Heart right ventricle (tissue), 16 donors: ENCODE data around the gene CGREF1. TPM values are rescaled to one million over a fixed set of nuclear protein-coding genes. Genes with fewer than 3 reads are reported as not detected.

Source experiments
- ATAC-seq, 8 donors: fragments of 200-7000 bp; cut with Tn5 transposase; one replicate each; pipeline ENCODE4 v1.9.1; 2020; ENCODE audit warnings: mild to moderate bottlenecking in 8 of 8, moderate library complexity in 8 of 8, moderate number of reproducible peaks in 1 of 8
- DNase-seq, 2 donors: peaks; one replicate each; pipeline ENCODE4 v3.0.0-alpha.2; 2020
- H3K27ac ChIP-seq, 10 donors: fragments of 200-600 bp; sonication (generic) in 2 of 10; one replicate each; pipeline versions ENCODE4 v1.5.0 to v1.8.0; 2020 to 2022; ENCODE audit warnings: mild to moderate bottlenecking in 3 of 10
- H3K27me3 ChIP-seq, 7 donors: fragments of 200-600 bp; one replicate each; pipeline ENCODE4 v1.8.0; 2021 to 2022; ENCODE audit warnings: mild to moderate bottlenecking in 2 of 7
- H3K36me3 ChIP-seq, 9 donors: fragments of 200-600 bp; sonication (generic) in 1 of 9; one replicate each; pipeline versions ENCODE4 v1.5.0 to v1.8.0; 2020 to 2022; ENCODE audit warnings: mild to moderate bottlenecking in 2 of 9
- H3K4me1 ChIP-seq, 9 donors: fragments of 200-600 bp; sonication (generic) in 1 of 9; one replicate each; pipeline versions ENCODE4 v1.5.0 to v1.8.0; 2020 to 2022; ENCODE audit warnings: mild to moderate bottlenecking in 4 of 9
- H3K4me3 ChIP-seq, 10 donors: fragments of 200-600 bp; sonication (generic) in 2 of 10; one replicate each; pipeline versions ENCODE4 v1.5.0 to v1.8.0; 2020 to 2022; ENCODE audit warnings: mild to moderate bottlenecking in 7 of 10, moderate library complexity in 2 of 10
- H3K9me3 ChIP-seq, 11 donors: fragments of 200-600 bp in 10 of 11; sonication (generic) in 2 of 11; one replicate each; pipeline versions ENCODE4 v1.5.0 to v1.8.0; 2013 to 2022; ENCODE audit warnings: mild to moderate bottlenecking in 2 of 11, control low read depth in 1 of 11, moderate library complexity in 1 of 11
- whole genome bisulfite sequencing, 2 donors: extraction: QIAGEN DNeasy Blood & Tissue Kit; methylation state at CpG; one replicate each; pipeline ENCODE4 v1.1.7; 2013; ENCODE audit warnings: inconsistent platforms in 1 of 2; 5-methylcytosine and 5-hydroxymethylcytosine counted together
- intact Hi-C, 10 donors: fragments of 100-400 bp; cut with DNase I; formaldehyde crosslinking; loops; one replicate each; pipeline versions ENCODE4 v1.11.1 to v1.14.2; 2022
- long read RNA-seq, 3 donors: library from polyadenylated mRNA; unstranded; transcript quantifications; one replicate each; pipeline ENCODE4 v2.0.0, GENCODE V29; 2020 to 2021
- polyA plus RNA-seq, 2 donors: library from polyadenylated mRNA; stranded (reverse); fragments of 200-250 nt; gene quantifications; one replicate each; pipeline ENCODE4 v1.2.3, GENCODE V29; 2013
- total RNA-seq, 10 donors: library from RNA; stranded (reverse); fragmentation: NEBNext Ultra II Directional in 3 of 10; extraction: Animal tissue kit (Norgen Biotek cat#: 25700) in 3 of 10; gene quantifications; one replicate each; pipeline versions ENCODE4 v1.2.1 to v1.2.4, GENCODE V29; 2021 to 2023
- TF ChIP-seq, protein P1 (sequence below), 9 donors: fragments of 200-600 bp; sonication (generic) in 2 of 9; IDR thresholded peaks; one replicate each; pipeline versions ENCODE4 v1.5.0 to v1.8.0; 2021 to 2022; ENCODE audit warnings: antibody characterized with exemption in 9 of 9, mild to moderate bottlenecking in 5 of 9, moderate library complexity in 1 of 9
- donor health status: Arrhythmogenic right ventricular cardiomyopathy.
- donor health status: ischemic (EF 13 %, LVEDD 7.1; RV severe dilation, severe dysfunction).
- donor health status: healthy with polysubstance abuse.
- donor health status: DM: no; HTN: yes; CAD: no.
- donor health status: DM: no; HTN: no; CAD: no.
- donor health status: ischemic (EF 25% LVEDD 6.9; RV normal size, moderate dysfunction).
- donor health status: ischemic (EF 25% LVEDD 5.7; RV mildly dilated, moderate dysfunction).
- donor health status: healthy.
- donor health status: DM: yes; HTN: yes; CAD: no.
- donor health status: Ischemic cardiomyopathy.
- donor health status: ischemic (EF 35%, LVEDD 5.7; RV mildly dilated, moderate dysfunction).
- donor health status: nonischemic (EF 11% LVEDD 7.7; RV severe dilation, severe dysfunction).
- donor health status: DM: yes; HTN: yes; CAD: no.
- donor health status: PGD.
- donor health status: ischemic (EF 29% LVEDD 5.4; RV normal size, mild dysfunction).
- donor health status: nonischemic (EF 23%, LVEDD 6.1; RV moderate dilation, normal function).

Gene CGREF1, protein sequence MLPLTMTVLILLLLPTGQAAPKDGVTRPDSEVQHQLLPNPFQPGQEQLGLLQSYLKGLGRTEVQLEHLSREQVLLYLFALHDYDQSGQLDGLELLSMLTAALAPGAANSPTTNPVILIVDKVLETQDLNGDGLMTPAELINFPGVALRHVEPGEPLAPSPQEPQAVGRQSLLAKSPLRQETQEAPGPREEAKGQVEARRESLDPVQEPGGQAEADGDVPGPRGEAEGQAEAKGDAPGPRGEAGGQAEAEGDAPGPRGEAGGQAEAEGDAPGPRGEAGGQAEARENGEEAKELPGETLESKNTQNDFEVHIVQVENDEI
- total RNA-seq, result 1 to 10 TPM in 3 of 10 donors, under 1 TPM in 7; 0.21 to 1.2 (median 0.68) TPM
- polyA plus RNA-seq, result under 1 TPM; 0.57 to 0.73 TPM
- long read RNA-seq, donor 1, result 0 reads
- long read RNA-seq, donor 2, result 0 reads
- long read RNA-seq, donor 3, partial matches to known transcripts, result 0 of 1 reads
- long read RNA-seq, donor 3, other reads (novel, unspliced or antisense), result 1 of 1 reads

DNA sequence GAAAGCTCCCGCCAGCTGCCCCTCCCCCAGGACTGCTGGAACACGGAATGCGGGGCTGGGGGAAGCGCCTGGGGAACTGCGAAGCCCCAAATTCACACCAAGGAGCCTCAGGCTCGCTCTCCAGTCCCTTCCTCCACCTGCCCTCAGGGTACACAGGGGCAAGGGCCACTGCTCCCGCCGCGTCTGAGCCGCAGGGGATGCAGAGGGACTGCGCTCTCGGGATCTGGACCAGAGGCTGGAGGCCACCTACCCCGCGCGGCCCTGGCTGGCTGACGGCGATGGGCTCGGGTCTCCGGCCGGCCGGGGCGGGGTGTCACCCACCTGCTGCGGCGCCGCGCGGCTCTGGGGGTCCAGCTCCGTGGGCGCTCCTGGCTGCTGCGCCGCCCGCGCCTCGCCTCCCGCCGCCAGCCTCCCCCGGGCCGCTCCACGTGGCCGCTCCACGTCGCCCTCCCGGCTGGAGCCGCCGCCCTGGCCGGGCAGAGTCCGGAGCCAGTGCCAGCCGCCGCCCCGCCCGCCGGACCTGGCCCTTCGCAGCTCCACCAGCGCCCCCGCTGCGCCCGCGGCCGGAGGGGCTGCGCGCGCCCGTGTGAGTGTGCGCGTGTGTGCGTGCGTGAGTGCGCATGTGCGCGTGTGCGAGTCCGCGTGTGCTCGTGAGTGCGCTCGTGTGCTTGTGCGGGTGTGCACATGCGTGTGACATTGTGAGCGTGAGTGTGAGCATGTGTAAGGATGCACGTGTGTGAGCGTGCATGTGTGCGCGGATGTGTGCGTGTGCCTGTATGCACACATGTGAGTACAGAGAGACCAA lies at the start of gene CGREF1:
Gene CGREF1, minus strand, starts transcription at position 604 of the 805 bp plus-strand sequence. CDS start 14,762 bp downstream, outside the sequence.
- no peak for DNase-seq

DNA sequence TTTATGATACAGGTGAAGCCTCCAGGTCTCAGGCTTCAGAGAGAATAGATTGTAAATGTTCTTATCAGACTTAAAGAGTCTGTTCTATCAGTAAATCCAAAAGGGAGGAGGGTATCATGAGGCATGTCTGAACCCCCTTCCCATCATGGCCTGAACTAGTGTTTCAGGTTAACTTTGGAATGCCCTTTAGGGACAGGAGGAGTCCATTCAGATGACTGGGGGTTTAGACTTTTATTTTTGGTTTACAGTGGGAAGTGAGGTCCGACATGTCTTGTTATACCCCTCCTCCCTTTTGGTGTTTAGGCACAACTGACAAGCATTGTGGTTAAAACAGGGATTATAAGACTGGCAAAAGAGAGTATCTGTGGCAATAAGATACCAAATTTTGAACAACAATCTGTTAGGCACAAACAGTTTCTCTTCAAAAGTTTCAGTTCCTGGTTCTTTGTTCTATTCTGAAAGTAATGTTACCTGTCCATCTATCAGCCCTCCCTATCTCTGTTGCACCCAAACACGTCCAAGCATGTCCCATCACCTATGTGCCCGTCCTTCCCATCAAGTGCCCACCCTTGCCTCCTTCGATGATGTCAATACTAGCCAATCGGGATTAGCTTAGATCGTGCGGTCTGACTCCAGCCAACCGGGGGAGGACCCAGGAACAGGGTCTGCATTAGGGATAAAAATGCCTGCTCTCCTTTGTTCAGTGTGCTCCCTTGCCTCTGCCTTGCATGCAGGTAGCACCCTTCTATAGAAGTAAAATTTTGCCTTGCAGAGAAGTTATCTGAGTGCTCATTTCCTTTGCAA lies 46.2 kb upstream of the CGREF1 start:
- 82 to 87% methylated on average over 8 of the region's 8 CpGs for WGBS, 2 donors

More for the DNA sequence above, at the start of gene CGREF1:
- H3K9me3 ChIP-seq, result no peaks in the 10 kb centered on the region
- 3 to 5% methylated on average over 74 to 84 of the region's 84 CpGs for WGBS, 2 donors
- H3K4me3 ChIP-seq, result peak within 1 kb of the TSS in 9 of 10 donors; percentile 26 to 45 (median 35)
- no peaks in the 10 kb centered on the region for H3K36me3 ChIP-seq
- TF ChIP-seq, protein P1, sequence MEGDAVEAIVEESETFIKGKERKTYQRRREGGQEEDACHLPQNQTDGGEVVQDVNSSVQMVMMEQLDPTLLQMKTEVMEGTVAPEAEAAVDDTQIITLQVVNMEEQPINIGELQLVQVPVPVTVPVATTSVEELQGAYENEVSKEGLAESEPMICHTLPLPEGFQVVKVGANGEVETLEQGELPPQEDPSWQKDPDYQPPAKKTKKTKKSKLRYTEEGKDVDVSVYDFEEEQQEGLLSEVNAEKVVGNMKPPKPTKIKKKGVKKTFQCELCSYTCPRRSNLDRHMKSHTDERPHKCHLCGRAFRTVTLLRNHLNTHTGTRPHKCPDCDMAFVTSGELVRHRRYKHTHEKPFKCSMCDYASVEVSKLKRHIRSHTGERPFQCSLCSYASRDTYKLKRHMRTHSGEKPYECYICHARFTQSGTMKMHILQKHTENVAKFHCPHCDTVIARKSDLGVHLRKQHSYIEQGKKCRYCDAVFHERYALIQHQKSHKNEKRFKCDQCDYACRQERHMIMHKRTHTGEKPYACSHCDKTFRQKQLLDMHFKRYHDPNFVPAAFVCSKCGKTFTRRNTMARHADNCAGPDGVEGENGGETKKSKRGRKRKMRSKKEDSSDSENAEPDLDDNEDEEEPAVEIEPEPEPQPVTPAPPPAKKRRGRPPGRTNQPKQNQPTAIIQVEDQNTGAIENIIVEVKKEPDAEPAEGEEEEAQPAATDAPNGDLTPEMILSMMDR (IDR thresholded peaks at IDR 0.05), result no peak
- peaks cover 4 to 24% (median 11%) of the 10 kb centered on the region in 9 donors for H3K4me1 ChIP-seq
- no peak within 1 kb of the TSS for H3K27ac ChIP-seq
- peak in 2 of 8 donors; percentile 11 to 25 for ATAC-seq
- intact Hi-C loops, result no loop called here
- peaks cover 3 to 37% (median 28%) of the 10 kb centered on the region in 7 donors for H3K27me3 ChIP-seq

DNA sequence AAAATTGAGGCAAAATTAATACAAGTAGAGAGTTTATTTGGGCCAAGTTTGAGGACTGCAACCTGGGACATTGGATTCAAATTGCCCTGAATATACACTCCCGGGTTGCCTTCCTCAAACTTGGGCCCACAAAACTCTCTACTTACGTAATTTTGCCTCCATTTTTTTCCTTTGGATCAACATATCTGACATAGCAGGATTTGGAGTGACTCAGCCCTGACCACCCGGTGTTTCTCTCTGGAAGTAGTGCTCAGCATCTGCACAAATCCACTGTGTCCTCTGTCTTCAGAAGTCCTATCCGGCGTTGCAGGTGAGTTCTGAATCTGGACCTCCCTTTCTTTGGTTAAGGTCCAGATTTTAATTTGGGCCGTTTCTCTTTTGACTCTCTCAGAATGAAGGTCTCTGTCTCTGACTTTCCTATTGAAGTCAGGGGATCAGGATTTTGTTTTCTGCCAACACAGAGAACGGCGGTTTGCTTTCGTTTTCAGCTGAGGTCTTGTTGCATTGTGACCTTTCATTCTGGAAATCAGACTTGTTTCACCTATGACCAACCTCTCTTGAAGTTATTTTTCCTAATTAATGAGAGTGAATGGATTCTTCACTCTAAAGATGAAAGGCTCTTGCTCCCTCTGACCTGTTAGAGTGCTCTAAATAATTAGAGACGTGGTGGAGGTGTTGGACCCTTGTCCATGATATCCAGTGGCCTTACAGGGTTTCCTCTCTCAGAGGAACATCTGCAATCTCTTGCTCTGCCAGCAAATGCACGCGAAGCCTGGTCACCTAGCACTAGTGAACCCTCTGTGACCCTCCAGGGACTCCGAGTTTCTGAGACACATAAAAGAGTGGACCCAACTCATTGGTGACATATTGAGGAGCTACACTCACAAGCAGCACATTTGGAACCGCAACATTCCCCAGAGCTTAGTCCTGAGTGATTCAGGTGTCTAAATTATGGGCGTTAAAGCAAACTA lies 43.5 kb upstream of the CGREF1 start:
- TF ChIP-seq, protein P1 (IDR thresholded peaks at IDR 0.05), result no peak
- ATAC-seq, result no peak
- no peak for DNase-seq

More for the DNA sequence above, 46.2 kb upstream of the CGREF1 start:
- intact Hi-C loops, result no loop called here
- Histone ChIP-seq H3K36me3 (no peaks in the 10 kb centered on the region), H3K27ac (no peak overlapping the region), H3K27me3 (peaks cover 0 to 3% (median 0%) of the 10 kb centered on the region in 7 donors), H3K4me1 (peaks cover 0 to 9% (median 0%) of the 10 kb centered on the region in 9 donors), H3K9me3 (no peaks in the 10 kb centered on the region), H3K4me3 (no peak overlapping the region)
- TF ChIP-seq, protein P1 (IDR thresholded peaks at IDR 0.05), result no peak
- no peak for ATAC-seq
- no peak for DNase-seq

More for the DNA sequence above, 43.5 kb upstream of the CGREF1 start:
- H3K27ac ChIP-seq, result no peak overlapping the region
- no peaks in the 10 kb centered on the region for H3K9me3 ChIP-seq
- intact Hi-C loops, result no loop called here
- 83 to 85% methylated on average over 15 of the region's 15 CpGs for WGBS, 2 donors
- no peak overlapping the region for H3K4me3 ChIP-seq
- no peaks in the 10 kb centered on the region for H3K4me1 ChIP-seq
- no peaks in the 10 kb centered on the region for H3K36me3 ChIP-seq
- H3K27me3 ChIP-seq, result peaks cover 0 to 7% (median 0%) of the 10 kb centered on the region in 7 donors
